ENCODE measurements around the gene PTPRN2.

GRCh38 chr7:158512042-158512441 is 75.6 kb downstream of the PTPRN2 start:
- TF ChIP-seq EZH2phosphoT487 (IDR thresholded peaks at IDR 0.05; ENCODE audit: borderline replicate concordance, low read depth, low read length) (no peak), CTCF (conservative IDR thresholded peaks at IDR 0.05; ENCODE audit: low read length) (no peak)

All from OCI-LY7 (cell line).